ENCODE results near the gene FBXO33. TPM values are rescaled to one million over a fixed set of nuclear protein-coding genes. Genes with fewer than 3 reads are reported as not detected.

The FBXO33 gene
- total RNA-seq, 4 donors from 2014 or later = 12.4 to 23.7 (median 15.3) TPM

GRCh38 chr14:39383026-39383660 lies 49.1 kb downstream of the FBXO33 start:
- 93% methylated on average over 1 of the region's 1 CpG for WGBS
- Histone ChIP-seq H3K27ac (no peak overlapping the region), H3K4me3 (no peak overlapping the region), H3K27me3 (no peaks in the 10 kb centered on the region), H3K9me3 (no peaks in the 10 kb centered on the region), H3K4me1 (no peaks in the 10 kb centered on the region), H3K36me3 (no peaks in the 10 kb centered on the region)
- no peak for TF ChIP-seq POLR2A (IDR thresholded peaks at IDR 0.05)
- TF ChIP-seq POLR2AphosphoS5 (IDR thresholded peaks at IDR 0.05) = no peak
- TF ChIP-seq, protein P1, sequence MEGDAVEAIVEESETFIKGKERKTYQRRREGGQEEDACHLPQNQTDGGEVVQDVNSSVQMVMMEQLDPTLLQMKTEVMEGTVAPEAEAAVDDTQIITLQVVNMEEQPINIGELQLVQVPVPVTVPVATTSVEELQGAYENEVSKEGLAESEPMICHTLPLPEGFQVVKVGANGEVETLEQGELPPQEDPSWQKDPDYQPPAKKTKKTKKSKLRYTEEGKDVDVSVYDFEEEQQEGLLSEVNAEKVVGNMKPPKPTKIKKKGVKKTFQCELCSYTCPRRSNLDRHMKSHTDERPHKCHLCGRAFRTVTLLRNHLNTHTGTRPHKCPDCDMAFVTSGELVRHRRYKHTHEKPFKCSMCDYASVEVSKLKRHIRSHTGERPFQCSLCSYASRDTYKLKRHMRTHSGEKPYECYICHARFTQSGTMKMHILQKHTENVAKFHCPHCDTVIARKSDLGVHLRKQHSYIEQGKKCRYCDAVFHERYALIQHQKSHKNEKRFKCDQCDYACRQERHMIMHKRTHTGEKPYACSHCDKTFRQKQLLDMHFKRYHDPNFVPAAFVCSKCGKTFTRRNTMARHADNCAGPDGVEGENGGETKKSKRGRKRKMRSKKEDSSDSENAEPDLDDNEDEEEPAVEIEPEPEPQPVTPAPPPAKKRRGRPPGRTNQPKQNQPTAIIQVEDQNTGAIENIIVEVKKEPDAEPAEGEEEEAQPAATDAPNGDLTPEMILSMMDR (IDR thresholded peaks at IDR 0.05) = no peak
- no peak for DNase-seq (ENCODE audit: low spot score in 2 of 2)

- Histone ChIP-seq H3K4me1 (peaks cover 1% of the 10 kb centered on the region), H3K4me3 (no peak overlapping the region), H3K36me3 (no peaks in the 10 kb centered on the region), H3K27me3 (no peaks in the 10 kb centered on the region), H3K9me3 (no peaks in the 10 kb centered on the region), H3K27ac (no peak overlapping the region)
- 83% methylated on average over 3 of the region's 3 CpGs for WGBS
- TF ChIP-seq POLR2A (IDR thresholded peaks at IDR 0.05) = no peak
- TF ChIP-seq EP300 (IDR thresholded peaks at IDR 0.05) = no peak
- TF ChIP-seq, protein P1 (IDR thresholded peaks at IDR 0.05) = no peak
- no peak for TF ChIP-seq POLR2AphosphoS5 (IDR thresholded peaks at IDR 0.05)
- no peak for DNase-seq (ENCODE audit: low spot score in 2 of 2)
Observed at GRCh38 chr14:39382463-39382862, 49.8 kb downstream of the FBXO33 start.

DNA sequence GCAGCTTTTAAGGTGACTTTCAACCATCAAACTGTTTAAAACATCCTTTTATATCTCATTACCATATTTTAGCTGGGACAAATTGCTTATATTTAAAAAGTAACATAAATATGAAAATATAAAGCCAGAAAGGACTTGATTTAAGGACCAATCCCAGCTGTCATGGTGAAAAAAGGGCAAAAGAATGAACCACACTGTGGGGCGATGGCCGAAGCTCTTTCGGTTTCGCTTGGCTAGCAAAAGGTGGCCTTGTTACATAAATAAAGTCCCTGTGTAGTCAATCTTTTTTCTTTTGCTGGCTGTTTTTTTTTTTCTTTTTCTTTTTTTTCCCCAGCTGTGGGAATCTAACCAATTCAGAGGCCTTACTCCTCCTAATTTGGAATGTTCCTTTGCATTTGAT lies 50.9 kb downstream of the FBXO33 start:
- Histone ChIP-seq H3K27ac (no peak overlapping the region), H3K9me3 (no peaks in the 10 kb centered on the region), H3K4me1 (peaks cover 10% of the 10 kb centered on the region), H3K4me3 (no peak overlapping the region), H3K27me3 (no peaks in the 10 kb centered on the region), H3K36me3 (no peaks in the 10 kb centered on the region)
- no peak for TF ChIP-seq POLR2AphosphoS5 (IDR thresholded peaks at IDR 0.05)
- TF ChIP-seq EP300 (IDR thresholded peaks at IDR 0.05) = no peak
- TF ChIP-seq POLR2A (IDR thresholded peaks at IDR 0.05) = no peak
- TF ChIP-seq, protein P1 (IDR thresholded peaks at IDR 0.05) = no peak
- WGBS = 98% methylated on average over 4 of the region's 4 CpGs
- DNase-seq (ENCODE audit: low spot score in 2 of 2) = no peak

GRCh38 chr14:39376667-39377403 lies 55.4 kb downstream of the FBXO33 start:
- Histone ChIP-seq H3K4me1 (peaks cover 11% of the 10 kb centered on the region), H3K4me3 (no peak overlapping the region), H3K27ac (peak overlapping the region; percentile 53), H3K36me3 (no peaks in the 10 kb centered on the region), H3K9me3 (no peaks in the 10 kb centered on the region), H3K27me3 (no peaks in the 10 kb centered on the region)
- no peak for TF ChIP-seq POLR2AphosphoS5 (IDR thresholded peaks at IDR 0.05)
- TF ChIP-seq, protein P1 (IDR thresholded peaks at IDR 0.05) = no peak
- no peak for TF ChIP-seq EP300 (IDR thresholded peaks at IDR 0.05)
- no peak for TF ChIP-seq POLR2A (IDR thresholded peaks at IDR 0.05)
- no peak for DNase-seq (ENCODE audit: low spot score in 2 of 2)
- 29% methylated on average over 4 of the region's 4 CpGs for WGBS

DNA sequence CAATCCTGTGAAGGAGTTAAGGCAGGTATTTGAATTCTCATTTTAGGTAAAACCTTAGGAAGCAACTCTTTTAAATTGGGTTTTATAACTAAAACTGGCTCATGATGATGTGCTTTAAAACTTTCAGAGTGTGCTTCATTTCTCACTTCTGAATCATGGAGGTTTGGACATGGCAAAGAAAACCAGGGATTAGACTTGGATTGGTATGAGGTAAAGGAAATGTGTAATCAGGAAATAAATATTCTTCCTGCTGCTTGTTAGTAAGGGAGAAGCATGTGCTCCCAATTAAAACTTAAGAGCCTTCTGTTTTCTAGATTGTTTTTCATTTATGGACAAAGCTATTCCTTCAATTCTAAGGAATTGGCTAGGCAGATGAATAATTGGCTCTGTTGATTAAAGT lies 57.4 kb downstream of the FBXO33 start:
- H3K36me3 ChIP-seq = peaks cover 6% of the 10 kb centered on the region
- no peak overlapping the region for H3K27ac ChIP-seq
- DNase-seq (ENCODE audit: low spot score in 2 of 2) = no peak
- TF ChIP-seq EP300 (IDR thresholded peaks at IDR 0.05) (no peak), POLR2AphosphoS5 (IDR thresholded peaks at IDR 0.05) (no peak), POLR2A (IDR thresholded peaks at IDR 0.05) (no peak)
- TF ChIP-seq, protein P1 (IDR thresholded peaks at IDR 0.05) = no peak
- no peak overlapping the region for H3K4me3 ChIP-seq
- H3K9me3 ChIP-seq = no peaks in the 10 kb centered on the region
- H3K4me1 ChIP-seq = peaks cover 11% of the 10 kb centered on the region
- H3K27me3 ChIP-seq = no peaks in the 10 kb centered on the region
